ENCODE data around the gene ABCA2. TPM values are rescaled to one million over a fixed set of nuclear protein-coding genes. Genes with fewer than 3 reads are reported as not detected.

ABCA2 gene
- total RNA-seq, 1 experiment from 2014 or later, result 22.6 TPM

DNA sequence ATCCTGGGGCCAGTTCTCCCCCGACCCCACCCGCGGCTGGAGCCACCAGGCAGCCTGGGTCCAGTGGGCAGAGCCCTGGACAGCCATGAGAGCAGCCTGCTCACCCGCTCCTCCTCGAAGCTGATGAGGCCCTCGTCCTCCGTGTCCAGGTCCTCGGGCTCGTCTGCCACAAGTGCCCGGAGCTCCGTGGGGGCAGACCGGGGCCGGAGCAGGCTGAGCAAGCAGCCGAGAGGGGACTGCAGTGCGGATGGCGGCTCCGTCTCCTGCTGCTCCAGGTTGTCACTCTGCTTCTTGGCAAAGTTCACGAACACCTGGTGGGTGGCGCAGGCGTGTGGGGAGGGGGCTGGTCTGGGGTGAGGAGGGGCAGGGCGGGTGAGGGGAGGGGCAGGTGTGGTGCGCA, 19.7 kb downstream of the ABCA2 start:
- CTCF ChIA-PET, result no interaction called here
- BruUV-seq (replicated peaks), result no TSS peak
- DNase-seq, result no peak
- H3K36me3 Mint-ChIP-seq (ENCODE audit: insufficient read depth, unreplicated experiment), result no peaks in the 10 kb centered on the region
- H3K27ac Mint-ChIP-seq (ENCODE audit: unreplicated experiment), result no peak overlapping the region
- Histone ChIP-seq H3K9me3 (no peaks in the 10 kb centered on the region), H3K36me3 (ENCODE audit: control insufficient read depth, insufficient read depth, low read length) (no peaks in the 10 kb centered on the region), H3K4me1 (no peaks in the 10 kb centered on the region), H3K27me3 (replicated peaks; ENCODE audit: control insufficient read depth, insufficient read depth, low read length) (no peaks in the 10 kb centered on the region), H3K4me3 (ENCODE audit: low read depth, low read length) (no peak overlapping the region)
- H3K4me1 Mint-ChIP-seq (ENCODE audit: low read depth, unreplicated experiment), result no peaks in the 10 kb centered on the region
- no peaks in the 10 kb centered on the region for H3K9me3 Mint-ChIP-seq (ENCODE audit: unreplicated experiment)
- POLR2A ChIA-PET, result no interaction called here
- intact Hi-C loops (cut with micrococcal nuclease; ENCODE audit: unreplicated experiment), result no loop called here
- H3K27me3 Mint-ChIP-seq (ENCODE audit: insufficient read depth, unreplicated experiment), result no peaks in the 10 kb centered on the region
- TF ChIP-seq CTCF (IDR thresholded peaks at IDR 0.05; ENCODE audit: insufficient read depth in 1 of 2, low read depth in 1 of 2, low read length in 1 of 2, severe bottlenecking in 1 of 2, unreplicated experiment in 1 of 2), result no peak
- H3K4me3 Mint-ChIP-seq (ENCODE audit: unreplicated experiment), result no peak overlapping the region

DNA sequence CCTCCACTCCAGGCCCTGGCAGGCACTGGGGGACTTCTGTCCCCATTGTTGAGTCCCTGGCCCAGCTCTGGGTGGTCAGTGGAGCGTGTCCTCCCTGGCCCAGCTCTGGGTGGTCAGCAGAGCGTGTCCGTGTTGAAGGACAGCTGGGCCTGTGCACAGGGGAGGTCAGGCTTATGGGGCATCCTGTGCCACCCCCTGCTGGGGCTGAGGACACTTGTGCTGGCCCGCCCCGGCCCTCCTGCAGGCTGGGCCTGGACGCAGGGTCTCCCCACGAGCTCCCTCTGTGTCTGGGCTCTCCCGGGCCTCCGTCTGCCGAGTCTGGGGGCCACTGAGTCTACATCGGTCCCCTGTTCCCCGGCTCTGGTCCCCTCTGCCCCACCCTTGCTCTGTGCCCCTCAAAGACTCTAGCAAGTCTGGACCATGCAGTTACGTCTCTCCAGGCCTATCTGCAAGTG, 20.2 kb downstream of the ABCA2 start:
- Histone ChIP-seq H3K27me3 (replicated peaks; ENCODE audit: control insufficient read depth, insufficient read depth, low read length) (no peaks in the 10 kb centered on the region), H3K9me3 (no peaks in the 10 kb centered on the region), H3K4me3 (ENCODE audit: low read depth, low read length) (no peak overlapping the region), H3K36me3 (ENCODE audit: control insufficient read depth, insufficient read depth, low read length) (no peaks in the 10 kb centered on the region), H3K4me1 (no peaks in the 10 kb centered on the region)
- no peak for TF ChIP-seq CTCF (IDR thresholded peaks at IDR 0.05; ENCODE audit: insufficient read depth in 1 of 2, low read depth in 1 of 2, low read length in 1 of 2, severe bottlenecking in 1 of 2, unreplicated experiment in 1 of 2)
- no peak overlapping the region for H3K4me3 Mint-ChIP-seq (ENCODE audit: unreplicated experiment)
- no peaks in the 10 kb centered on the region for H3K27me3 Mint-ChIP-seq (ENCODE audit: insufficient read depth, unreplicated experiment)
- no peak overlapping the region for H3K27ac Mint-ChIP-seq (ENCODE audit: unreplicated experiment)
- POLR2A ChIA-PET, result no interaction called here
- DNase-seq, result no peak
- H3K4me1 Mint-ChIP-seq (ENCODE audit: low read depth, unreplicated experiment), result no peaks in the 10 kb centered on the region
- CTCF ChIA-PET, result interaction anchor here (1.0 kb wide), 1 partner anchor 38 kb away, joined by 3 read pairs; the partner anchor contains the start of gene NPDC1
- intact Hi-C loops (cut with micrococcal nuclease; ENCODE audit: unreplicated experiment), result no loop called here
- BruUV-seq (replicated peaks), result no TSS peak
- no peaks in the 10 kb centered on the region for H3K36me3 Mint-ChIP-seq (ENCODE audit: insufficient read depth, unreplicated experiment)
- H3K9me3 Mint-ChIP-seq (ENCODE audit: unreplicated experiment), result no peaks in the 10 kb centered on the region

DNA sequence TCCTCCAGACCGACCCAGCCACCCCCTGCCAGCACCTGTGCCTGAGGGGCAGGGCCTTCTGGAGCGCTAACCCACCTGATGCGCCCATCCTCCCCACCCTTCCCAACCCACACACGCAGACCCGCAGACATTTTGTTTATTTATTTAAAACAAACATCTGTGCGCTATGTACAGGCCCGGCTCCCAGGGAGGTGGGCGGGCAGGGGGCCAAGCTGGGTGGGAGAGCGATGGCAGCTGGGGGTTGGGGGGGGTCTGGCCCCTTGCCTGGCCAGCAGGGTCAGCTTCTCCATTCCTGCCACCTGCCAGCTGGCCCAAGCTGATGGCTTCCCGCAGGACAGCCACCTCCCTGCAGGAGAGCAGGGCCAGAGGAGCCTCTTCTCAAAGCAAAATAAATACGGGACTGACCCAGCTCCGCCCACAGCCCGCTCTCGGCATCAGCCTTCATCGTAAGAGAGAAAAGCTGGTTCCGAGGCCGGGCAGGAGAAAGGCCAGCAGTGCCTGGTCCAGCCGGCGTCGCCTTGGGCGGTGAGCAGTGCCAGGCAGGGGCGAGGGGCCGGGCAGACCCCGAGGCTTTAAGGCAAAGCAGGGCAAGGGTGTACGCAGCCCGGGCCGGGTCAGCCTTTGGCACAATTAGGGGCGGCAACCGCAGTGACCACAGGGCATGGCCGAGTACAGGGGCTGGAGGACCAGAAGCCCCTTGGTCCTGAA, 20.8 kb downstream of the ABCA2 start:
- Histone ChIP-seq H3K4me1 (no peaks in the 10 kb centered on the region), H3K27me3 (replicated peaks; ENCODE audit: control insufficient read depth, insufficient read depth, low read length) (no peaks in the 10 kb centered on the region), H3K36me3 (ENCODE audit: control insufficient read depth, insufficient read depth, low read length) (no peaks in the 10 kb centered on the region), H3K9me3 (no peaks in the 10 kb centered on the region), H3K4me3 (ENCODE audit: low read depth, low read length) (no peak overlapping the region)
- no TSS peak for BruUV-seq (replicated peaks)
- no peak for TF ChIP-seq CTCF (IDR thresholded peaks at IDR 0.05; ENCODE audit: insufficient read depth in 1 of 2, low read depth in 1 of 2, low read length in 1 of 2, severe bottlenecking in 1 of 2, unreplicated experiment in 1 of 2)
- POLR2A ChIA-PET, result no interaction called here
- H3K36me3 Mint-ChIP-seq (ENCODE audit: insufficient read depth, unreplicated experiment), result no peaks in the 10 kb centered on the region
- no peaks in the 10 kb centered on the region for H3K4me1 Mint-ChIP-seq (ENCODE audit: low read depth, unreplicated experiment)
- no peaks in the 10 kb centered on the region for H3K9me3 Mint-ChIP-seq (ENCODE audit: unreplicated experiment)
- CTCF ChIA-PET, result interaction anchor here (1.0 kb wide), 1 partner anchor 39 kb away, joined by 3 read pairs; the partner anchor contains the start of gene NPDC1
- no peak overlapping the region for H3K4me3 Mint-ChIP-seq (ENCODE audit: unreplicated experiment)
- no peak overlapping the region for H3K27ac Mint-ChIP-seq (ENCODE audit: unreplicated experiment)
- intact Hi-C loops (cut with micrococcal nuclease; ENCODE audit: unreplicated experiment), result no loop called here
- no peak for DNase-seq
- H3K27me3 Mint-ChIP-seq (ENCODE audit: insufficient read depth, unreplicated experiment), result no peaks in the 10 kb centered on the region

Data from Caco-2 (cell line).